GM19324 (cell line): Measurements from ENCODE around the gene ZCCHC24.

Source experiments
- ATAC-seq: cut with Tn5 transposase; IDR thresholded peaks from one replicate; pipeline ENCODE4 v1.9.1; 2021; ENCODE audit warnings: mild to moderate bottlenecking, moderate library complexity; ENCODE audit not compliant: unreplicated experiment, low FRiP score

The ZCCHC24 gene

DNA sequence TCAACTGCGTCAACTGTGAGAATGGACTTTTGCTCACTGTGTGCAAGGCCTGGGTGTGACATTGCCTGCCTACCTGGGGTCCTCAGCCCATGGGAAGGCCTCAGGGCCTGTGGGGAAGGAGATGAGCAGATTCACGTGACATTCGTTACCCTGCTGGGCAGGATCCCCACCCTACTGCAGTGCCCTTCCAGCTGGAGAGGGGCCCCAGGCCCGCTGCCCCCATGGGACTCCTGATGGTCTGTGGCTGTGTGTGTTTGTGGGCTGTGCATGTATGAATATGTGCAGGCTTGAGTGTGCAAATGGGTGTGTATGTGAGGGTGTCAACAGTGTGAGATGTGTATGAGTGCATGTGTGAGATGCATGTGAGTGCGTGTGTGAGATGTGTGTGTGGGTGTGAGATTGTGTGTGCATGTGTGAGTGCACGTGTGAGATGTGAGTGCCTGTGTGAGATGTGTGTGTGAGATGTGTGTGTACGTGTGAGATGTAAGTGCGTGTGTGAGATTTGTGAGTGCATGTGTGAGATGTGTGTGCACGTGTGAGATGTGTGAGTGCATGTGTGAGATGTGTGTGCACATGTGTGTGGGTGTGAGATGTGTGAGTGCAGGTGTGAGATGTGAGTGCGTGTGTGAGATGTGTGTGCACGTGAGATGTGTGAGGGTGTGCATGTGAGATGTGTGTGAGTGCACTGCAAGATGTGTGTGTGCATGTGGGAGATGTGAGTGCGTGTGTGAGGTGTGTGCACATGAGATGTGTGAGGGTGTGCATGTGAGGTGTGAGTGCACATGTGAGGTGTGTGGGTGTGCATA lies 68.5 kb downstream of the ZCCHC24 start:
- ATAC-seq: no peak

GRCh38 chr10:79376078-79376628 lies 69.3 kb downstream of the ZCCHC24 start:
- ATAC-seq: no peak

GRCh38 chr10:79375321-79376077 lies 69.9 kb downstream of the ZCCHC24 start:
- ATAC-seq: no peak

- ATAC-seq: no peak
Measured at GRCh38 chr10:79374312-79375191, 70.9 kb downstream of the ZCCHC24 start.

- no peak for ATAC-seq
Measured at GRCh38 chr10:79372871-79373270, 72.6 kb downstream of the ZCCHC24 start.

- ATAC-seq: no peak
Measured at GRCh38 chr10:79367426-79368189, 77.8 kb downstream of the ZCCHC24 start.

- ATAC-seq: no peak
Measured at GRCh38 chr10:79361726-79362397, 83.6 kb downstream of the ZCCHC24 start.

- ATAC-seq: no peak
Measured at GRCh38 chr10:79360499-79361342, 84.7 kb downstream of the ZCCHC24 start.

GRCh38 chr10:79359816-79360498 lies 85.5 kb downstream of the ZCCHC24 start:
- no peak for ATAC-seq

DNA sequence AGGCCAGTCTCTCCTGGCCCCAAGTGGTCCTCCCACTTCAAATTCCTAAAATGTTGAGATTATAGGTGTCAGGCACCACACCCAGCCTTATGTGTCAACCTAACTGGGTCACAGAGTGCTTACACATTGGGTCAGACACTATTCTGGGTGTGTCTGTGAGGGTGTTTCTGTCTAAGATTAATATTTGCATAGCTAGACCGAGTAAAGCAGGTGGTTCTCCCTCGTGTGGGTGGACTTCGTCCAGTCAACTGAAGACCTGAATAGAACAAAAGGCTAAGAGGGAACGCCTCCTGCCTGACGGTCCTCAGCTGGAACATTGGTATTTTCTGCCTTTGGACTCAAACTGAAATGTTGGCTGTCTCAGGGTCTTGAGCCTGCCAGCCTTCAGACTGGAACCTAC lies 86.6 kb downstream of the ZCCHC24 start:
- ATAC-seq: no peak

GRCh38 chr10:79357180-79357579 lies 88.2 kb downstream of the ZCCHC24 start:
- no peak for ATAC-seq

- ATAC-seq: no peak
Measured at GRCh38 chr10:79356104-79356503, 89.3 kb downstream of the ZCCHC24 start.

- ATAC-seq: no peak
Measured at GRCh38 chr10:79355420-79356017, 89.9 kb downstream of the ZCCHC24 start.

GRCh38 chr10:79354615-79355014 lies 90.8 kb downstream of the ZCCHC24 start:
- no peak for ATAC-seq

DNA sequence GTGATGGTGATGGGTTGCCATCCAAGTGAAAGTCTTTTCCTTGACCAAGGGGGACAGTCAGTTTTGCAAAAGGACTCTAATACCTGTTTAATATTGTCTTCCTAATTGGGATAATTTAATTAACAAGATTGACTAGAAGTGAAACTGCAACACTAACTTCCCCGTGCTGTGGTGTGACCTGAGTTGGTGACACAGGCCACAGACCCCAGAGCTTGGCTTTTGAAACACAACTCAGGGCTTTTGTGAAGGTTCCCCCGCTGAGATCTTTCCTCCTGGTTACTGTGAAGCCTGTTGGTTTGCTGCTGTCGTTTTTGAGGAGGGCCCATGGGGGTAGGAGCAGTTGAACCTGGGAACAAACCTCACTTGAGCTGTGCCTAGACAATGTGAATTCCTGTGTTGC lies 91.3 kb downstream of the ZCCHC24 start:
- ATAC-seq: no peak

- ATAC-seq: no peak
Measured at GRCh38 chr10:79353726-79354125, 91.7 kb downstream of the ZCCHC24 start.

- ATAC-seq: no peak
Measured at GRCh38 chr10:79353000-79353406, 92.4 kb downstream of the ZCCHC24 start.
